HG03439 (cell line): ENCODE data around the gene CMTM3.
"Not testable (repeated sequence)": the region's sequence is repeated elsewhere in the genome, so short reads cannot be mapped to it uniquely, and the experiment has no call there.

Experiments
- ATAC-seq: cut with Tn5 transposase; IDR thresholded peaks from one replicate; pipeline ENCODE4 v1.9.1; 2021; ENCODE audit warnings: mild to moderate bottlenecking, moderate library complexity; ENCODE audit not compliant: unreplicated experiment

CMTM3 gene

DNA sequence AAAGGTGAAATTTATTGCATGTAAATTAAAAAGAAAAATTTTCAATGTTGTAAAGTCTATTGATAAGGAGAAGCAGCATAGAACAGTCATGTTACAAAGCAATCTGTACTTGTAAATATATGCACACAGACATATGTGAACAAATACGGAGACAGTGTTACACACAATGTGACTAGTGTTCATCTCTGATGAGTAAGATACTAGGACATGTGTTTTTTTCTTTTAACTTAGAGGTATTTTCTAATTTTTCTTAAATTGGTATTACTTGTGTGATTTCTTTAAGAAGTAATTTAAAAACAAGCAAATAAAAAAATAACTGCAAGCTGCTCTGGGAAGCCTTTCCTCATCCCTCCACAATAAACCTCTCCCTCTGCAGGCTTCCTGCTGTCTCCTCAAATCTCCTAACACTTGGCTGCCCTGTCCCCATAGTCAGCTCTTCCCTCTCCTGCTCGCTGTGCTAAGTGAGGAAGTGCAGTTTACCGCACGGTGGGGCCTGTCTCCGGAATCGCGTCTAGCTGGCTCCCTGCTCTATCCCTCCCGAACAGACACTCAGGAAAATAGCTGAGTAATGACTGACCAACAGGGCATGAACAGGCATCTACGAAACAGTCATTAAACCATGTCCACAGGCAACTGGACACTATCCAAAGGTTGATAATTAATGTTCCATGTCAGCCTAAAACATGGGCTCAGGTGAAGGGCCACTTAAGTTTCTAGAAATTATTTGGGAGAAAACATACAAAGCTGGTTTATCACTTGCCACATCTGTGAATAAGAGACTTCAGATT is 56.1 kb downstream of the CMTM3 start:
- ATAC-seq: no peak

DNA sequence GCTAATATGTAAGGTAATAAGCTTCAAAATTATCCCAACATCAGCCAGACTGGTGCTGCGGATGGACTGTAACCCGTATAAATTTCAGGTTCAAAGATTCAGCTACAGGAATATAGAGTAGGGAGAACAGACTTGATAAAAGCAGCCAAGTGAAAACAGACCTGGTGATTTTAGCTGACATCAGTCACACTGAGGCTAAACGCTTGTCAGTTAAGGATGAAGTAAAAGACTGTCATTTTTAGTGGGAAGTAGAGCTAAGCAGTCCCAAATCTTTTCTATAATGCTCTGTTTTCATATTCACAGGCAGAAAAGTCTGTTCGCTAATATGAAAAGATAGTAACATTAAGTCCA is 56.7 kb downstream of the CMTM3 start:
- no peak for ATAC-seq

DNA sequence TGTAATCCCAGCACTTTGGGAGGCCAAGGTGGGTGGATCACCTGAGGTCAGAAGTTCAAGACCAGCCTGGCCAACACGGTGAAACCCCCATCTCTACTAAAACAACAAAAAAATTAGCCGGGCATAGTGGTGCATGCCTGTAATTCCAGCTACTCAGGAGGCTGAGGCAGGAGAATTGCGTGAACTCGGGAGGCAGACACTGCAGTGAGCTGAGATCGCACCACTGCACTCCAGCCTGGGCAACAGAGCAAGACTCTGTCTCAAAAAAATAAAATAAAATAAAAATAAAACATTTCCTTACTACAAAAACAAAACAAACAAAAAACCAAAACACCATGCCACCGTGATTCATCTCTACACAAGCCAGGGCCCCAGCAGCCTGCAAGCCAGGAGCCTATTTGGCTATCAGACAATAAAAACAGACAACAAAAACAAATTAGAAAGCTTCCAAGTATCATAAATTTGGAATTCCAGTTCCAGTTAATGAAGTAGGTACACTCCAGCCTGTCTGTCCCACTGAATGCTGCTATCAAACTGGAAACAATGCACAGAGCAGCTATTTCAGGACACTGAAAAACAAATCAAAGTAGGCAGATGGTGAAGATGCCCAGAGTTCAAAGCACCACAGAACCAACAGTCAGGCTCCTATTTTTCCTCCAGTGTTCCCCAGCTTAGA is 57.3 kb downstream of the CMTM3 start:
- not testable (repeated sequence) for ATAC-seq

DNA sequence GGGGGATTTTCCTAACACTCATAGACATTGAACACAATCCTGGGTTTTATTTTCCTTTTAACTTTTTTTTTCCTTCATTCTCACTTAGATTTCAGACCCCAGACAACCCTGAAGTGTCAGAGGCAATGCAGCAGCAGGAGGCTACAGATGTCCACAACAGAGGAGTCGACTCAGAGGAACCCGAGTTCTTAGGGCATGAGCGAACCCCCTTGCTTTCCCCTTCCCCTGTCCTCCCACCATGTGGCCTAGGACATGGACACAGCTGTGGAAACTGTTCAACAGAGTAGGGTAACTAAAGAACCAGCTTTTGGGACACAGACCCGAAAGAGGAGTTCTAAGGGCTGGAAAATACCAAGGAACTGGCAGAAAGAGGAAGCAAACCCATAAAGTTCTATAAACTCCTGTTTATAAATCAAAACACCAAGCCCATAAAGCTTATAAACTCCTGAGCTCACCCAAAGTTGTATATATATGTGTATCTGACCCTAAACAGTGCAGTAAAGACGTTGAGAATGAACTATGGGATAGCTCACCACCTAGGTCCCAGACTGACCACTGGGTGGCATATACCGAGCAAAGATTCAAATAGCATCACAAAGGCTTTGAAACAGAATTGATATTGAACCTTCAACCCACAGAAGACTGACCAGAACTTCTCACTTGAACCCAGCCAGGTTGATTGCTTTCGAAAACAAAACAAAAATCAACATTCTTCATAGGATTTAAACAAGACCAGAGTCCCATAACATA is 58.1 kb downstream of the CMTM3 start:
- no peak for ATAC-seq
